ENCODE measurements around the gene CYB5R2.

Gene CYB5R2

GRCh38 chr11:7638710-7639642 lies 34.3 kb downstream of the CYB5R2 start:
- H3K4me3 ChIP-seq (ENCODE audit: low read depth, low read length) = no peak overlapping the region

DNA sequence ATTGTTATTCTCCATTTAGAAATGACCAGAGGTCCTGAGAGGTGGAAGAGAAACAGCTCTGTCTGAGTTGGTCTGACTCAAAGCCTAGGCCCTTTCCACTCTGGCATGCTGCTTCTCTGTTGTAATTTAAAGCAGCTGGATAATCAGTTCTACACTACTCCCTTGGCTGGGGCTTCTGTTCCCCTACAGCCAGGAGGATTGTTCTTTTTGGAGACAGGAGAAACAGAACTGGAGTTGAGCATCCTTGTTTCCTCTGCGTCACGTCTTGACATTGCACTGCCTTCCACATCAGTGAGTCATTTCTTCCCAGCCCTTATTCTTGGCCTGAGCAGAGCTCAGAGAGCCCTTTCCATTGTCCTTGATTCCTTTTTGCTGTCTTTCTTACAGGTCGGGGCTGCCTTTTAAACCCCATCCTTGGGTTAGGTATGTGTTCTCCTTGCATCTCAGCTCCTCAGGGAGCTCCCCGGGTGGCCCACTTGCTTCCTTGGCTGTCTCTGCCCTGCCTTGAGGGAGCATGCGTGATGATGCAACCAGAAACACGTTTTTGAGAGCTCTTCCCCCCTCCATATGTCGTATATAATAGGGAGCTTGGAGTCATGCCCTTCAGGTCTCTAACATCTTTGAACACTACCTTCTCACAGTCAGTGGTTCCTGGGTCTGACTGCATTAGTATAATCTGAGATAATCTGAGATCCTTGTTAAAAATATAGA lies 35.7 kb downstream of the CYB5R2 start:
- no peak overlapping the region for H3K4me3 ChIP-seq (ENCODE audit: low read depth, low read length)

DNA sequence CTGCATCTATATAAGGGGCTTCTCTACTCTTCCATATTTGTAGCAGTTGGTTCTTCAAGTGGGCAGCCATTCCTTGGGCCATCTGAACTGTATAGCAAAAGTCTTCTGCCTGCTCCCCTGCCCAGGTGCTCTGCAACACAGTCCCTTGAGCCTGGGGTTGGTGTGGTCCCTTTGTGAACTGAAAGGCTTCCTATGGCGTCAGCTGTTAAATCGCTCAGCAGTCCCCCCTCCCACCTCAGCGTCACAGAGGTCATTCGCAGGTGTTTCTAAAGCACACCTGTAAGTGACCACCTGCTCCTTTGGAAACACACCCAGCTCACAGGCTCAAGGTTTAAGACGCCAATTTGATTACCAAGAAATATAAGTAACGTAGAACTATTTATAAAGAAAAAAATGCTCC lies 37.0 kb downstream of the CYB5R2 start:
- H3K4me3 ChIP-seq (ENCODE audit: low read depth, low read length) = no peak overlapping the region

GRCh38 chr11:7635708-7636107 lies 37.6 kb downstream of the CYB5R2 start:
- H3K4me3 ChIP-seq (ENCODE audit: low read depth, low read length) = no peak overlapping the region

DNA sequence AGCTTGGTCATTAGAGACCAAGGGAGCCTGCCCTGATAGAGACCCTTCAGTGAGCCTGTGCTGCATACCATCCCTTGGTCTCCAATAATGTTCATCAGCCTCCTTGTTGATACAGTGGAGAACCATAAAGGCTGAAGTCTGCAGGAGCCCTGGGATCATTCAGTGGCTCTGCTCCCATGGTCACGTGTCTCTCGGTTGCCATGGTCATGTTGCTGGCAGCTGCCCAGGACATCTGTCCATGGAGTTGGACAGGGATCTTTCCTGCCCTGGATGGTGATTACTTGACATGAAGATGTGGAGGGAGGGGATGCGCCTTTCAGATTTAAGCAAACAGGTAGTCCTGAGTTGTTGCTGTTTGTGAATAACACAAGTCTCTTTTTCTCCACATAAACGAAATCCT lies 38.2 kb downstream of the CYB5R2 start:
- no peak overlapping the region for H3K4me3 ChIP-seq (ENCODE audit: low read depth, low read length)

DNA sequence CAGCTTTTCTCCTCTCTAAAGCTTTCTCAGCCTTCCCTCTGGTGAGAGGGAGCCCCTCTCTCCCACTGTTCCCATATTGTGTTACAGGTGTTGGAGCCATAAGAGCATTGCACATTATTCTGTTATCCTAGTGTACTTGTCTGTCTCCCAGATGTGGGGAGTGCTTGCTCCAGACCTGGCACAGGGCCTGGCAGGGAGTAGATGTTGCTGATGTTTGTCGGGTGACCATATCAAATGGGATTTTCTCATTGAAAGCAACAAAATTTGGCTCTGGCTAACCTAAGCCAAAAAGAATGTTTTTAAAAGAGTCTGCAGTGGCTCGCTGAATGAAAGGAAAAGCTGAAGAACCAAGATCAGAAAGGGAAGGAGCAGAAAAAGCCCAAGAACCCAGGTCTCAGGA lies 41.1 kb downstream of the CYB5R2 start:
- H3K4me3 ChIP-seq (ENCODE audit: low read depth, low read length) = no peak overlapping the region

- no peak overlapping the region for H3K4me3 ChIP-seq (ENCODE audit: low read depth, low read length)
Observed at GRCh38 chr11:7630002-7630401, 43.3 kb downstream of the CYB5R2 start.

- no peak overlapping the region for H3K4me3 ChIP-seq (ENCODE audit: low read depth, low read length)
Observed at GRCh38 chr11:7628660-7629059, 44.6 kb downstream of the CYB5R2 start.

- no peak overlapping the region for H3K4me3 ChIP-seq (ENCODE audit: low read depth, low read length)
Observed at GRCh38 chr11:7622721-7623120, 50.6 kb downstream of the CYB5R2 start.

GRCh38 chr11:7621554-7621953 lies 51.7 kb downstream of the CYB5R2 start:
- H3K4me3 ChIP-seq (ENCODE audit: low read depth, low read length) = no peak overlapping the region

GRCh38 chr11:7621090-7621489 lies 52.2 kb downstream of the CYB5R2 start:
- no peak overlapping the region for H3K4me3 ChIP-seq (ENCODE audit: low read depth, low read length)

DNA sequence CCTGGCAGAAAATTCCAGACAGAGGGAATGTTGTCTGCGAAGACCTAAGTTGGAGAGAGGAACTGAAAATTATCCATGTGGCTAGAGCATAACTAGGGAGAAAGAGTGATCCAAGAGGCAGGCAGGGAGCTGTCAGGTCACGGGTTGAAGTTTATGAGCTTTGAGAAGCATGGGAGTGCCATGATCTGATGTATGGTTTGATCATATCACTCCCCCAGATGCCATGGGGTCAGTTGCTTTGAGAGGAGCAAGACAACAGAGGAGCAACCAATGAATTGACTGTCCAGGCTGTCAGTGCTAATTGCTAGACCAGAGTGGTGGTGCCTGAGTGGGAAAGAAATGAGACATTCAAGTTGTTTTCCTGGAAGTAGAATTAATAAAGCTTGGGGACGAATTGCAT lies 54.0 kb downstream of the CYB5R2 start:
- H3K4me3 ChIP-seq (ENCODE audit: low read depth, low read length) = no peak overlapping the region

DNA sequence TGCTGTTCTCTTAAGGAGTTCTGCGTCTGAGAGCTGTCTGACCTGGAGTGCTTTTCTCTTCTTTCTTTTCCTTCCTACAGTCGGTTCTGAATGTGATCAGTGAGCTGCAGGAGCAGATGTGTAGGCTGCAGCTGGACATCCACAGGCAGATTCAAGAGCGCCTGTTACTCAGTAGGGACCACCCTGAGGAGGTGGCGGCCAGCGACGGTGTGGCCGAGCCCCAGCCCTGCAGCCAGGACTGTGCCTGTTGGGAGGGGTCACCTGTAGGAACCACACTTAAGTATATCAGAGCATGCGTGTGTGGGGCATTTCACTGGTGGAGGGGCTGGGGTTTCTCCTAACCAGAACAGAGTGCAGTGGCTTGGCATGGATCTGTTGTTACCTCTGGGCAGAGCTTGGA lies 56.3 kb downstream of the CYB5R2 start:
- no peak overlapping the region for H3K4me3 ChIP-seq (ENCODE audit: low read depth, low read length)

Measured in iPS-11a (cell line).